ENCODE measurements around the gene CRELD2.
"Not testable (repeated sequence)": the region's sequence is repeated elsewhere in the genome, so short reads cannot be mapped to it uniquely, and the experiment has no call there.

CRELD2 gene

DNA sequence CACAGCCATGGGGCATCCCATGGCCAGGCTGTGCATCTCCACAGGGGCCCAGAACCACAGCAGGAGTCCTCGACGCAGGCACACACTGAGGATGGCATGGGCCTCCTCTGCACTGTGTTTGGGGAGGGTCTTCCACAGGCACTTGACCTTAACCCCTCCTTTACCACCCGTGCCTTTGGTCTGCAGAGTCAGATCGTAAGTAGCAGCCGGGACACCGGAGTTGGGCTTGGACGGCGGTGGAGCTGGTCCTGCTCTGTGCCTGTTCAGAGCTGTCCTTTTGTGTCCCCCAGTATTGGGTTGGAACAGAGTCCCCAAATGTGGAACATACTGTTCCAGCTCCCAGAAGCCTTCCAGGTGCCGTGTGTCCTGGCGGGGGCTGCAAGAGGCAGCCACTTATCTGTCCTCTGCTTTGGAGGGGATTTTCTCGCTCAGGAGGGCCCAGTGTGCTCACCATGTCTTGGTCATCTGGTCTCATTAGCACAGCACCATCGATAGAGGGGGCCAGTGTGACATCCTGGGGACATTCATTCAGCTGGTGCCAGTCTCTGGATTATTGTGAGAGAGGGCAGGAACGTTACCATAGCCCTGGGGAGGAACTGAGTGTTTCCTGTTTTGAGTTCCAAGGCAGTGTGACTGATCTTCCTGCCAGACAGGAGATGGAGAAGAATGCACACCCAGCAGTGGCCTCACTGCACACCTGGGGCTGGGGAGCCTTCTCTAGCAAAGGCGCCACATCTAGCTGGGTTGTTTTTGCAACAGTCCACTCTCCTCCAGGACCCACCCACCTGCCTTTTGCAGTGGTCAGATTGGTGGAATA is 12.4 kb downstream of the CRELD2 start:
- DNase-seq (ENCODE audit: low spot score), result peak; percentile 82

DNA sequence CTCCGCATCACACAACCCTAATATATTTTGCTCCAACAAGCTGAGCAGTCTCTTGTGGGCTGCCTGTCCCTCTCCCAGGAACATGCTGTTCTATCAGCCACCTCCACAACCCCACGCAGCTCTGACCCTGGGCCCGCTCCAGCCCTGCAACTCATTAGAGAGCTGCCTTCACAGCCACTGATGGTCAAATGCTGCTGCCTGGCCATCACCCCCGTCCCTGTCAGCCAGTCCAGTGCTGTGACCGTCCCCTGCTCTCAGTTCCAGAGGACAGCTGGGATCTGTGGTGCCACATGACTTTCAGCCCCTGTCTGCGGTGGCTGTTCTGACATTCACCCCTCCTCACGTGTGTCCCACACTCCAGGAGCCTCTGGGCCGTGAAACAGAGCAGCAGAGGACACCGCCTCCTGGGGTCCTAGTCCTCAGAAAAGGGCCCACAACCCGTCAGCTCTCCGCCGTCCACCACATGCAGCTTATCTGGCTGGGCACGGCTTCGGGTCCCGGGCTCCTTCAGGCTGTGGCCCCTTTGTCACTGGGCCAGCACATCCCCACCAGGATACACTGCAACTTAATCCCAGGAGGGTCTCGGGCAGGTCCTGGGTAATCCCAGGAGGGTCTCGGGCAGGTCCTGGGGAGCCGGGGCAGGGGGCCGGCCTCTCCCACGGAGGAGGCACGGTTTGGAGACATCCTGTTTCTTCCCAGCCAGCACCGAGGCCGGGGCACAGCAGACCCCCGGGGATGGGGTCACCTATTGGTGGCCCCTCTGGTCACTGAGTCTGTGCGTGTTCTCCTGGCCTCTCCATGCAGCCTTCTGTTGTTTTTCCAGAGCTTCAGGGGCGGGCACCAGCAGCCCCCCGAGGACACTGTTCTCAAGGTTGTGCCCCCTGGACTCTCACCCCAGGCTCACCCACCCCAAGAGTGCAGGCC is 15.1 kb downstream of the CRELD2 start:
- DNase-seq (ENCODE audit: low spot score), result no peak

DNA sequence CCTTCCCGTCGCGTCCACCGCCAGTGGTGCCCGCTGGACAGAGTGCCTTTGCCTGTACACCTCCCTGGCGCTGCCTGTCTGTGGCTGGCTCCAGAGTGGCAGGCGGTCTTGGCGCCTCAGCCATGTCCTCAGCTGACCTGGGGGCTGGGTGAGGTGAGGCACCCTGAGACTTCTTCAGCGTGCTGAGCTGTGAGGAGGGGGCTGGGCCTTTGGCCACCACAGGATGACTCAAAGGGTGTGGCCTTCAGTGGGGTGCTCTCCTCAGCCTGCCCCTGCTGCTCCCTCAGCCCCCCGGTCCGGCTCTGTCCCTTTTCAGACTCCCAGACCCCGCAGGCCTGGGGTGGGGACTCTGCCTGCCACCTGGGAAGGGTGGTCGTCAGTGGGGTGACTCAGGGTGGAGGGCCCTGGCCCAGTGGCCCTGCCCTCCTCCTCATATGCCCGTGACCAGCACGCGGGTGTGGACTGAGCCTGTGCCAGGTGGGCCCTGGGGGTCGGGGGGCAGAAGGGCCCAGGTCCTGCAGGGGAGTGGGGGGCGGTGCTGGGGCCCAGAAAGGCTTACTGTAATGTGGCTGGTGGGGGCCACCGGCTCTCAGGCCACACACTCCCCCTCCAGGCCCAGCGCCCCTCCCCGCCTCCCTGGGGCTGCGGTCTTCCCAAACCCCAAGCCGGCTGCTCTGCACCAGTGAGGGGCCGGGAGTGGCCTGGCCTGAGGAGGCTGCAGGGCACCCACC is 15.9 kb downstream of the CRELD2 start:
- DNase-seq (ENCODE audit: low spot score), result no peak

DNA sequence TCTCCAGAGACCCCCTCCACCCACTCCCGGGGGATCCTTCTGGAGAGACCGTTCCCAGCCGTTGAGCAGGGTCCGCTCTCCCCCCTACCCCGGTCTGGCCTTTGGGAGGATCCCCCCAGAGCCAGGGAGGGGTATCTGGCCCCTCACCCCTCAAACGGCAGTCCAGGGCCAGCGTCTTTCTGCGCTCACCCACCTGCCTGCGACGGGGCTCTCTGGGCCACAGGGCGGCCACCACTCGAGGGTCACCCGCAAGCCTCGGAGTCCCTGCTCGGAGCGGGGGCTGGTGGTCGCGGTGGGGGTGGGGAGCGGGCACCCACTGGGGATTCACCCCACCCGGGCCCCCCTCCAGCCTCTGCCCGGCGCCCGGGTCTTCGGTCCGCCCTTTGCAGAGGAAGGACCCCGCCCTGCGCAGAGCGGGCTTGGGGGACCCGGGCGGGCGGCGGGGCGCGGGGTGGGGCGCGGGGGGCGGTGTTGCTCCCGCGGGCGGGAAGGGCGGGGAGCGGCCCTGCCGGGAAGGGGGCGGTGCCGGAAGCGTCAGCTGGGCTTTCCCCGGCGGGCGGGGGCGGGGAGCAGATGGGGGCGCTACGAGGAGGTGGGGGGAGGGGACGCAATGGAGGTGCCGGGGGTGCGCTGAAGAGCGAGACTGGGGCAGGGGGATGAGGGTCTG is 16.6 kb downstream of the CRELD2 start:
- peak; percentile 61 for DNase-seq (ENCODE audit: low spot score)

DNA sequence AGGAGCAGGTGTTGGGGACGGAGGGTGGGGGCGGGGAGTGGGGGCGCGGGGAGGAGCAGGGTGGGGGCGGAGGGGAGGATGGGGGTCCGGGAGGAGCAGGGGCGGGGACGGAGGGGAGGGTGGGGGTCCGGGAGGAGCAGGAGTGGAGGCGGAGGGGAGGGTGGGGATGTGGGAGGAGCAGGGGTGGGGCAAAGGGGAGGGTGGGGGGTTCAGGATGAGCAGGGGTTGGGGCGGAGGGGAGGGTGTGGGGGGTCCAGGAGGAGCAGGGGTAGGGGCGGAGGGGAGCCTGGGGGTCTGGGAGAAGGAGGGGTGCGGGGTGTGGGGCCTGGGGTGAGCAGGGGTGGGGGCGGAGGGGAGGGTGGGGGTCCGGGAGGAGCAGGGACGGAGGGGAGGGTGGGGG is 17.1 kb downstream of the CRELD2 start:
- no peak for DNase-seq (ENCODE audit: low spot score)

DNA sequence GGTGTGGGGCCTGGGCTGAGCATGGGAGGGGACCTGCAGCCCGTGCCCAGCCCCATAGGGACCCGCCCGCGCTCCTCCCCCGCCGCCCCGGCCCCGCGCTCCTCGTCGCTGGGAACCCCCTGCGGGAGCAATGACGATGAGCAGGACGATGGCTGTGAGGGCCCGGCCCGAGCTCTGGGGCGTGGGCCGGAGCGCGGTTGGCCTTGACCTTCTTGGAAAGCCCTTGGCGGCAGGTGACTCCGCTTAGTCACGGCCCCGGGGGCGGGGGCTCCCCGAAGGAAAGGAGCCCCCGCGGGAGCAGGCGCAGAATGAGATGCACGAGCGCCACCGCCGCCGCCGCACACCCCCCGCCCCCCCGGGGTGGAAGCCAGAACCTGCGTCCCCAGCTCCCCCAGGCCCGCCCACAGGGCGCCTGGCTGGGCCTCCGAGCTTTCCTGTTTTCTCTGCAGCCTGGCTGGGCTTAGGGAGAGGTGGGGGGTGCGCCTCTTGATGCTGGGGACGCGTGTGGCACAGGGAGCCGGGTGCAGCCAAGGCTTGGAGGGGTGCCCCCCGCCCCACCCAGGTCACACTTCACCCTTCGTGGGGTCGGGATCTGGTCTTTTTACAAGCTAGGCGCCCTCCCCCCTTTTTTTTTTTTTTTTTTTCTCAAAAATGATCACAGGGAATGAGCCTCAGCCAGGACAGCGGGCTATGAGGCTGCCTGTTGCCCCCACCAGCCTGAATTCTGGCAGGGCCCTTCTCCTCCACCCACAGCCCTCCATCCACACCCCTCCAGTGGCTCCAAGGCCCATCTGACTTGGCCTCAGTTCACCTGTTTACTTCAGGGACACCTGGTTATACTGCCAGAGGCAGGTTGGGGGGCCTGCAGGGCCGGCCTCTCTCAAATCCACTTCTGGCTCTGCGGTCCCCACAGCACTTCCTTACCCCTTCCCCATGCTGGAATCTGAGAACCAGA is 17.9 kb downstream of the CRELD2 start:
- peak; percentile 78 for DNase-seq (ENCODE audit: low spot score)

DNA sequence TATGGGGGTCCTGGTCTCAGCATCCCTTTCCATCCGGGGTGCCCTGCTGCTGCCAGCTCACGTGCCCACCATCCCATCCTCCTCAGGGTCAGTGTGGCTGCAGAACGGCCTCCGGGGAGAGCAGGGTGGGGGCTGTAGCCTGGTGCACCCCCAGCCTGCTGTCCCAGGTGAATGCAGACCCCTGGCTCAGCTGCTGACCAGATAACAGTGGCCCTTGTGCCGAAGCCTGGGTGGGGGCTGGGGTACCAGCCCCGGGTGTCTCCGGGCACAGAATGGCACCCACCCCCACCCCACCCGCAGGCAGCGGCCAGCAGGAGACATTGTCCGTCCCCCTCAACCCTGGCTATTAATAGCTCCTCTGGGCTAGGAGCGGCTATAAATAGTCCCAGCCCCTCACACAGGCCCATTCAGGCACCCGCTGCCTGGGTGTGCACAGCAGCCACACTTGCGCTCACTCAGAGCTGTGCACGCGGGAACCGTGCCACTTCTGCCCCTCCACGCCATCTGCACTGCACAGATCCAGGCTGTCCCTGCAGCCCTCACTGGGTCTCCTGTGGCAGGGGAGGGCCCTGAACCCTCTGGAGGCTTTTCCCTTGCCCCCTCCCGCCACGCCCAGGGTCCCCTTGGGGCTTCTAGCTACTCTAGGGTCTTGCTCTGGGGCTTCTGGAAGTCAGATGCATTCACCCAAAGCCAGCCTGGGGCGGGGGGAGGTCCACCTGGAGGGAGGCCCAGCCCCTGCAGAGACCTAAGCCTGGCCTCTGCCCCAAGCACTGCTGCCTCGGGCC is 18.7 kb downstream of the CRELD2 start:
- DNase-seq (ENCODE audit: low spot score), result no peak

DNA sequence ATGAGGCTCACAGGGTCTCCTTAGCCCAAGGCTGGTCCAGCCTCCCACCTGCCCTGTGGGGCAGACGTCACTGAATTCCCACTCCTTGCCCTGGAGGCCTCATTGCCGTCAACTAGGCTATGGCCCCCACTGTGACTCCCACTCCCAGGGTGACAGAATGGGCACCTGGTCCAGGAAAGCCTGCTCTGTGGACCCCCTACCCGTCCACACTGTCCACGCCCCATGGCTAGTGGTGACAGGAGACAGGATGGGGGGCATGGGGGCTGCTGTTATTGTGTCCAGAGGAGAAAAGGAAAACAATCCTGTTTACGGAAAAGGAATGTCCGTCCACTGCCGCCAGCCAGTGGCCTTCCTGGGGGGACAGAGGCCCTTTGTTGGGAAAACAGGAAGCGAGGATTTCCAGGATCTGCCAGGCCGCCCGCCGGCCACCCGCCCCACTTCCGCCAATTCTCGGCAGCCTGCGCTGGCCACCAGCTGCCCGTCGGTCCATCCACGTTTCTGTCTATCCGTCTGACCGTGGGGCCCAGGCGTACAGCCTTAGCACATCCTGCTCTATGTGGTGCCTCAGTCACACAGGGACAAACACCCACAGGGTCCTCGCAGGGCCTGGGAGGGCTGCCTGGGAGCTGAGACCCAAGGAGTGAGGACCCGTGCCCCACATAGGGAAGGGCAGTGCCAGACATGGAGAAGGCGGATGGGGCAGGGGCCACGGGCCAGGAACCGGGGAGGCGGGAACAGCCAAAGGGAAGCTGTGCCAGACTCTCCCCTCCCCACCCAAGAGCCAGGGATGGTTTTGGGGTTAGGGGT is 19.5 kb downstream of the CRELD2 start:
- DNase-seq (ENCODE audit: low spot score), result no peak

DNA sequence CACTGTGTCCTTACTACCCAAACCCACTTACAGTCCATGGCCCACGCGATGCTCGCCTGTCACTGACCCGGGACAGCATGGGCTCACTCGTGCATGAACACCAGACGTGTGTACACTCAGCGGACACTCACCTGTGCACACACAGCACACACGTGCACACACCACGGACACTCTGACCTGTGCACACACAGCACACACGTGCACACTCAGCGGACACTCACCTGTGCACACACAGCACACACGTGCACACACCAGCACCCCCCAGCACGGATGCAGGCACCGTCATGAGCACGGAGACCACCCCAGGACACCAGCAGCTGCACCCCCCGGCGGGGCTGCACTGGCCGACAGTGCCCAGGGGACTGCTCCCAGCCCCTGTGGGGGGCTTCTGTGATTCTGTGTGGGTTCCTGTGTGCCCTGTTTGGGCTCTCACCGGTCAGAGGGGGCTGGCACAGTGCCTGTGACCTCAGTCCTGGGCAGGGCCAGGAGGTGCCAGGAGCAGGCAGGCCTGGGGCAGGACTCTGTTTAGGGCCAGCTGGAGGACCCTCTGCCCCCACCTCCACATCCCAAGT is 20.2 kb downstream of the CRELD2 start:
- no peak for DNase-seq (ENCODE audit: low spot score)

DNA sequence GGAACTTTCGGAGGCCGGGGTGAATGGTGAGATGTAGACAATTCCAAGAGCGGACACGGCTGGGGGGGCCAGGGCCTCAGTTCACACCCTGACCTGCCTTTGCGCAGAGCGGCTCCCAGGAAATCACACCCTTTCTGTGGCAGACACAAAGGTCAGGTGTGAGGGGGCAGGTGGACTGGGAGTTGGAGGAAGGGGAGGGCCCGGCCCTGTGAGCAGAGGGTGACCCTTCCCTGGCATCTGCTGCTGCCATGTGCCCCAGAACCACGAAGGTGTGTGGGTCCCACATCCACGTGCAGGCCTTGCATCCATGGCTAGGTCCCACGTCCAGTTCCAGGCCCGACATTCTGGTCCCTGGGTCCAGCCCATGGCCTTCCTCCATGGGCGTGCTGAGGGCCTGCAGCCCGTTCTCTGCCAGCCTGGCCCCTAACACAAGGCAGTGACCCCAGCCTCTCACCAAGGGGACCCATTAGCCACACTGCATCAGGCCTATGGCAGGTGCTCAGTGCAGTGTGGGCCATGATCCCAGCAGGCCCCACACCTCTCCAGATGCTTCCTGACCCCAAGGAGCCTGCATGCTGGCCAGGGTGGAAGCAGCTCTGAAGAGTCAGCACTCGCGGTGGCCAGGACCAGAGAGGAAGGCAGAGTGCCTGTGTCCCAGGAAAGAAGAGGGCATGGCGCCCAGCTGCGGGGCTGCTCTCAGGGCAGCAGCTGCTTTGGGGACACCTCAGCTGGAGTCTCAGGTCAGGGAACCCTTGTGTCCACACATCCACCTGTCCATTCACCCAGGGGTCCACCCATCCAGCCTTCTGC is 23.3 kb downstream of the CRELD2 start:
- DNase-seq (ENCODE audit: low spot score), result no peak

DNA sequence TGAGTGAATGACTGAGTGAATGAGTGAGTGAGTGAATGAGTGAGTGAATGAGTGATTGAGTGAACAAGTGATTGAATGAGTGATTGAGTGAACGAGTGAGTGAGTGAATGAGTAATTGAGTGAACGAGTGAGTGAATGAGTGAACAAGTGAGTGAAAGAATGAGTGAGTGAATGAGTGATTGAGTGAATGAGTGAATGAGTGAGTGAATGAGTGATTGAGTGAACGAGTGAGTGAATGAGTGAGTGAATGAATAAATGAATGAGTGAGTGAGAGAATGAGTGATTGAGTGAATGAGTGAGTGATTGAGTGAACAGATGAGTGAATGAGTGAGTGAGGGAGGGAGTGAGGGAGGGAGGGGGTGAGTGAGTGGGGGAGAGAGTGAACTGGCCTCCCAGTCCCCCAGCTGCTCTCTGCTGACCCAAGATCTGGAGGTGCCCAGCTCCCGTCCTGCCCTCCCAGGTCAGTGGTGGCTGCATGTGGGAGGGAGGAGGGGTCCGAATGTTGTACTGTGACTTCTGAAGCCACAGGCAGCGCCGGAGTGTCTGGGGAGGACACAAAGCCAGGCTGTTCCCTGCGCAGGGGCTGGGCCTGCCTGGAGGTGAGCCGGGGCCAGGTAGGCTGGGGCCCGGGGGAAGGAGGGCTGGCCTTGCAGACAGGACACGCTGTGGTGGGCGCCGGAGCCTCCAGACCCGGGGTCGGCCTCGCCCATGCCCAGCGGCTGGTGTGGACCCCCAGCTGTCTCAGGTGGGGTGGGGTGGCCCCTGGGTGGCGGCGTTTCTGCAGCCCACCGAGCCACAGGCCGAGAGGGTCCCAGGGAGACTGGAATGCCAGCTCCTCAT is 24.4 kb downstream of the CRELD2 start:
- no peak for DNase-seq (ENCODE audit: low spot score)

DNA sequence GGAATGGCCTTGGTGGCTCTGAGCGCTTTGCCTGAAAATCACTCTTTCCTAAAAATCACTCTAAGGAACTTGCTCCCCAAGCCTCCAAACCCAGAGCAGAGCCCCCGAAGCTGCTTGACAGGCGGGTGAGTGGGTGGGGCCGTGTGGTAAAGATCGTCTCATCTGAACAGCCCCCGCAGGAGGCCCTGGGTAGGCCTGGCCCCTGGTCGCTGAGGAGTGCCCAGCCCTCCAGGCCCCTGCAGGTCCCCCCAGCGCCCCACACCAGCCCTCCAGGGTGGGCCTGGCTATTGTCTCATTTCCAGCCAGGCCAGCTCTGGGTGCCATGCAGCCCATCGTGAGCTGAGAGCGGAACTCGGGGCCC is 25.0 kb downstream of the CRELD2 start:
- no peak for DNase-seq (ENCODE audit: low spot score)

DNA sequence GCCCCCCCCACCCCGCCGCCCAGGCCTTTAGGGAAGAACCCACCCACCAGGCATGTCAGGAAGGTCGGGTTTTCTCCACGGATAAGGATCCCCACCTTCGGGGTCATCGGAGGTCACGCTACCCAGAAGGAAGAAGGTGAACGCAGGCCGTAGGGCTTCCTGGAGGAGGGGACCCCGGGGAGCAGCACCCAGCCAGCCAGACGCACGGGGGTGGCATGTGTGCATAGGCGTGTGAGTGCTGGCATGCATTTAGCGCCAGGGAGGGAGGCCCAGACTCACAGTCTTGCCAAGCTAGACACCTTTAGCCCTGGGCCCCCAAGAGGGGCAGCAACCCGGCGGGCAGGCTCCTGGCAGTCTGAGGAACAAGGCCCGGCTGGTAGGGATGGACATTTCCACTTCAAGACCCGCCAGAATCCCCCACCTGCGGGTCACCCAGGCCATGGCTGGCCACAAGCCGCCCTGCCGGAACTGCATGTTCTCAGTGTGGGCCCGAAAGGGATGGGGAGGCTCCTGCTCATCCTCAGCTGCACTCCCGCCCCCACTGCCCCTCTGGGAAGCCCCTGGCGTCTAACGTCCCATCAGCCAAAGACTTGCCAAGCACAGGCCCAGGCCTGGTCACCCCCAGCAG is 25.5 kb downstream of the CRELD2 start:
- DNase-seq (ENCODE audit: low spot score), result no peak

DNA sequence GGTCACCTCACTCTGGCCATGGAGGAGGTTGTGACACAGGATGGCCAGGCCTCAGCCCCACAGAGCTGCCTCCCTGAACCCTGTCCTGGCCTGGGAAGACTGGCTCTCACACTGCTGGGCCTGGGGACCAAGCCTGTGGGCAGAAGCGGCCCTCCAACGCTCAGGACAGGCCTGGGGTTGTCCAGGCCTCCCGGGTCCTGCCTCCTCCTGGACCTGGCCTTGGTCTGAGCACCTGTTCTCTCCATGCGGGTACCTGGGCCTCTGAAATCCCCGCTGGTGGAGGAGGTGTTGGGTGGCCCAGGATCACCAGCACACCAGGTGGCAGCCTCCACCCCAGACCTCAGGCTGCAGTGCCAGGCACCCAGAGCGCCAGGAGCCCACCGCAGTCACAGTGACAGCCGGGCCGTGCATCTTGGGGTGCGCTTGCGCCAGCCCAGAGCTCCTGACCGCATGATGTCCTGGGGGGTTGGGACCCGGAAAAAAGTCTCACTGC is 26.0 kb downstream of the CRELD2 start:
- DNase-seq (ENCODE audit: low spot score), result no peak

DNA sequence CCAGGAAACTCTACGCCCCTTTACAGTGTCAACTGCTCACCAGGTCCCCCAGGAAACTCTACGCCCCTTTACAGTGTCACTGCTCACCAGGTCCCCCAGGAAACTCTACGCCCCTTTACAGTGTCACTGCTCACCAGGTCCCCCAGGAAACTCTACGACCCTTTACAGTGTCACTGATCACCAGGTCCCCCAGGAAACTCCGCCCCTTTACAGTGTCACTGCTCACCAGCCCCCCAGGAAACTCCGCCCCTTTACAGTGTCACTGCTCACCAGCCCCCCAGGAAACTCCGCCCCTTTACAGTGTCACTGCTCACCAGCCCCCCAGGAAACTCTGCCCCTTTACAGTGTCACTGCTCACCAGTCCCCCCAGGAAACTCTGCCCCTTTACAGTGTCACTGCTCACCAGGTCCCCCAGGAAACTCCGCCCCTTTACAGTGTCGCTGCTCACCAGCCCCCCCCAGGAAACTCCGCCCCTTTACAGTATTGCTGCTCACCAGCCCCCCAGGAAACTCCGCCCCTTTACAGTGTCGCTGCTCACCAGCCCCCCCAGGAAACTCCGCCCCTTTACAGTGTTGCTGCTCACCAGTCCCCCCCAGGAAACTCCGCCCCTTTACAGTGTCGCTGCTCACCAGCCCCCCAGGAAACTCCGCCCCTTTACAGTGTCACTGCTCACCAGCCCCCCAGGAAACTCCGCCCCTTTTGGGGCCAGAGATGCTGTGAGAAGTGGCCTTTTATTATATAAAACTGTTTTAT is 26.8 kb downstream of the CRELD2 start:
- not testable (repeated sequence) for DNase-seq (ENCODE audit: low spot score)

Measured in hepatic stellate cell (primary cell).